D341Med (cell line): ENCODE data around the gene ISG15.

Source experiments
- DNase-seq: peaks from one replicate; pipeline ENCODE4 v3.0.0; 2012; ENCODE audit warnings: low spot score

The ISG15 gene

GRCh38 chr1:1013105-1013921, at the start of gene ISG15:
TSS of gene ISG15 (plus strand) at chr1:1013497. CDS start at chr1:1013574, 77 bp downstream.
- peak; percentile 66 for DNase-seq

GRCh38 chr1:963746-964525, 49.4 kb upstream of the ISG15 start:
- no peak for DNase-seq

- DNase-seq, result no peak
Measured at GRCh38 chr1:964691-965525, 48.4 kb upstream of the ISG15 start.

GRCh38 chr1:965526-966134, 47.7 kb upstream of the ISG15 start:
- DNase-seq, result no peak

GRCh38 chr1:966135-966703, 47.1 kb upstream of the ISG15 start, which contains the start of gene PLEKHN1:
TSS of gene PLEKHN1 (plus strand) at chr1:966482. CDS start at chr1:966532, 50 bp downstream.
- no peak for DNase-seq

GRCh38 chr1:966704-967300, 46.5 kb upstream of the ISG15 start:
- no peak for DNase-seq

GRCh38 chr1:967466-968343, 45.6 kb upstream of the ISG15 start:
- DNase-seq, result no peak

- DNase-seq, result no peak
Measured at GRCh38 chr1:969260-969855, 43.9 kb upstream of the ISG15 start.

- DNase-seq, result no peak
Measured at GRCh38 chr1:970242-970972, 42.9 kb upstream of the ISG15 start.

GRCh38 chr1:970973-971730, 42.1 kb upstream of the ISG15 start:
- DNase-seq, result no peak

- DNase-seq, result no peak
Measured at GRCh38 chr1:971751-972506, 41.4 kb upstream of the ISG15 start.

GRCh38 chr1:972726-973458, 40.4 kb upstream of the ISG15 start:
- no peak for DNase-seq

- DNase-seq, result no peak
Measured at GRCh38 chr1:973459-974292, 39.6 kb upstream of the ISG15 start.

GRCh38 chr1:974293-974640, 39.0 kb upstream of the ISG15 start:
- DNase-seq, result no peak

GRCh38 chr1:974687-975328, 38.5 kb upstream of the ISG15 start:
- no peak for DNase-seq
